Fibroblast of lung (primary cell): ENCODE results near the gene ZP3. TPM values are rescaled to one million over a fixed set of nuclear protein-coding genes. Genes with fewer than 3 reads are reported as not detected.
"Not testable (repeated sequence)": the region's sequence is repeated elsewhere in the genome, so short reads cannot be mapped to it uniquely, and the experiment has no call there.

Experiments used
- DNase-seq, 2 donors: peaks; one replicate each; pipeline versions ENCODE4 v3.0.0 to v3.0.0-alpha.2; 2010; ENCODE audit warnings: low read depth in 2 of 2
- H2AFZ ChIP-seq: 2 replicates; pipeline ENCODE4 v1.5.1; 2012; ENCODE audit warnings: low read length, control low read depth, inconsistent platforms
- H3K27ac ChIP-seq: 2 replicates; pipeline ENCODE4 v1.5.1; 2011; ENCODE audit warnings: low read length, control low read depth; ENCODE audit not compliant: insufficient read depth
- H3K27me3 ChIP-seq: 2 replicates; pipeline ENCODE4 v1.5.1; 2011; ENCODE audit warnings: mild to moderate bottlenecking, low read length; ENCODE audit not compliant: control insufficient read depth, insufficient read depth
- H3K36me3 ChIP-seq: 2 replicates; pipeline ENCODE4 v1.5.1; 2011; ENCODE audit warnings: low read length; ENCODE audit not compliant: control insufficient read depth, insufficient read depth
- H3K4me1 ChIP-seq: 2 replicates; pipeline ENCODE4 v1.5.1; 2011; ENCODE audit warnings: low read length; ENCODE audit not compliant: control insufficient read depth, insufficient read depth; ENCODE audit errors: extremely low read depth
- H3K4me2 ChIP-seq: 2 replicates; pipeline ENCODE4 v1.5.1; 2011; ENCODE audit warnings: low read length, control low read depth; ENCODE audit not compliant: insufficient read depth; ENCODE audit errors: extremely low read depth
- H3K4me3 ChIP-seq, 4 experiments: fragments of 200-600 bp in 1 of 4; sonication (generic) in 1 of 4; replicated peaks in 1 of 4; 2 replicates each; pipeline ENCODE4 v1.5.1; 2011 to 2016; ENCODE audit warnings: low read length in 4 of 4, low read depth in 3 of 4, mild to moderate bottlenecking in 3 of 4, control low read depth in 2 of 4, inconsistent platforms in 1 of 4, mixed read lengths in 1 of 4; ENCODE audit not compliant: insufficient read depth in 1 of 4; ENCODE audit errors: control extremely low read depth in 1 of 4
- H3K79me2 ChIP-seq: 2 replicates; pipeline ENCODE4 v1.5.1; 2012; ENCODE audit warnings: mild to moderate bottlenecking, low read length, inconsistent platforms; ENCODE audit not compliant: control insufficient read depth, insufficient read depth
- H3K9ac ChIP-seq: 2 replicates; pipeline ENCODE4 v1.5.1; 2011; ENCODE audit warnings: mild to moderate bottlenecking, low read length, control low read depth; ENCODE audit not compliant: insufficient read depth
- H3K9me3 ChIP-seq: 2 replicates; pipeline ENCODE4 v1.5.1; 2012; ENCODE audit warnings: low read depth, low read length; ENCODE audit not compliant: control insufficient read depth, insufficient read depth
- H4K20me1 ChIP-seq: 2 replicates; pipeline ENCODE4 v1.5.1; 2011; ENCODE audit warnings: low read length; ENCODE audit not compliant: control insufficient read depth, insufficient read depth; ENCODE audit errors: extremely low read depth
- polyA plus RNA-seq, 2 donors: library from polyadenylated mRNA; depleted of rRNA in 1 of 2; stranded (reverse) in 1 of 2; unstranded in 1 of 2; fragments of >200 nt; gene quantifications; 2 replicates each; pipeline ENCODE4 v1.2.1, GENCODE V29; 2011 to 2012; ENCODE audit warnings: missing spikeins in 1 of 2
- total RNA-seq: library from RNA; depleted of rRNA; stranded (reverse); fragments of >200 nt; gene quantifications from 2 replicates; pipeline ENCODE4 v1.2.1, GENCODE V29; 2014

Gene ZP3
- total and polyA plus RNA-seq, 2 donors (not counting 1 experiment from before 2014, with no cell fraction given): 1.4 to 2.6 TPM

GRCh38 chr7:76486618-76487017 lies 61.9 kb downstream of the ZP3 start:
- H3K9ac ChIP-seq, H3K79me2 ChIP-seq, H3K4me3 ChIP-seq, H3K4me2 ChIP-seq, H3K27me3 ChIP-seq, H3K4me1 ChIP-seq, H3K9me3 ChIP-seq, H2AFZ ChIP-seq, H3K36me3 ChIP-seq, H3K27ac ChIP-seq, H4K20me1 ChIP-seq, DNase-seq: not testable (repeated sequence)

DNA sequence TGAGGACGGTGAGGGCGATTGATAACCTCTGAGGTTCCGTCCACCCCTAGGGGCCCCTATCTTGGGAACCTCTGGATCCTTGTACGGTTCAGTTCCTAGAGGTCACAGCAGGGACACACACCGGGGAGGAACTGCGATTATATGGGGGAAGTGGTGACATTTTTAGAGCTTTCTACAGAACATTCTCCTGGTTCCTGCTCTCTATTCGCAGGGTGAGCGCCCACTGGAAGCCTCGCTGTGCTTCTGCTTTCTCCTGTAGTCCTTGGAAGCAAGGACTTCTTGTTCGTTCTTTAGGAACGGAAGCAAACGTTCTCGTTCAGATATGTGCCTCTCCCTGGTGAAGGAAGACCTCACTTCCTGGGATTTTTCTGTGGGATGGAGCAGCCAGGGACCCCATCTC lies 63.2 kb downstream of the ZP3 start:
- not testable (repeated sequence) for H3K4me2 ChIP-seq, H3K79me2 ChIP-seq, H3K27me3 ChIP-seq, H3K9ac ChIP-seq, H3K4me1 ChIP-seq, H3K36me3 ChIP-seq, DNase-seq, H4K20me1 ChIP-seq, H2AFZ ChIP-seq, H3K27ac ChIP-seq, H3K9me3 ChIP-seq, H3K4me3 ChIP-seq

Other genes with a start within 250 kb of the ZP3 start
- gene SRRM3, start 223.1 kb upstream of the ZP3 start, total RNA-seq: 1.0 and 1.7 TPM in 2 replicates
- gene SRRM3, start 223.1 kb upstream of the ZP3 start, polyA plus RNA-seq: 0.40 and 1.2 TPM in 2 replicates
- 36.2 and 70.0 TPM in 2 replicates for gene HSPB1, start 122.3 kb upstream of the ZP3 start, total RNA-seq
- 234 and 235 TPM in 2 replicates for gene HSPB1, start 122.3 kb upstream of the ZP3 start, polyA plus RNA-seq
- 54.2 and 68.4 TPM in 2 replicates for gene YWHAG, start 66.0 kb upstream of the ZP3 start, total RNA-seq
- 80.4 and 85.7 TPM in 2 replicates for gene YWHAG, start 66.0 kb upstream of the ZP3 start, polyA plus RNA-seq
- gene SSC4D, start 15.3 kb upstream of the ZP3 start, total RNA-seq: 0.33 and 0.51 TPM in 2 replicates
- gene SSC4D, start 15.3 kb upstream of the ZP3 start, polyA plus RNA-seq: 0.42 and 0.45 TPM in 2 replicates
- 2.6 and 6.8 TPM in 2 replicates for gene DTX2, start 36.8 kb downstream of the ZP3 start, total RNA-seq
- gene DTX2, start 36.8 kb downstream of the ZP3 start, polyA plus RNA-seq: 2.2 and 3.4 TPM in 2 replicates
- gene UPK3B, start 85.6 kb downstream of the ZP3 start, total RNA-seq: under 0.01 and 0.50 TPM in 2 replicates
- gene UPK3B, start 85.6 kb downstream of the ZP3 start, polyA plus RNA-seq: not detected in 2 replicates
- 0.17 and 0.51 TPM in 2 replicates for gene SPDYE16, start 118.3 kb downstream of the ZP3 start, total RNA-seq
- gene SPDYE16, start 118.3 kb downstream of the ZP3 start, polyA plus RNA-seq: not detected in 2 replicates
- 1.3 and 1.5 TPM in 2 replicates for gene POMZP3, start 202.3 kb downstream of the ZP3 start, total RNA-seq
- gene POMZP3, start 202.3 kb downstream of the ZP3 start, polyA plus RNA-seq: 10.4 and 13.6 TPM in 2 replicates